Measurements from ENCODE around the gene SCN5A.

The SCN5A gene

DNA sequence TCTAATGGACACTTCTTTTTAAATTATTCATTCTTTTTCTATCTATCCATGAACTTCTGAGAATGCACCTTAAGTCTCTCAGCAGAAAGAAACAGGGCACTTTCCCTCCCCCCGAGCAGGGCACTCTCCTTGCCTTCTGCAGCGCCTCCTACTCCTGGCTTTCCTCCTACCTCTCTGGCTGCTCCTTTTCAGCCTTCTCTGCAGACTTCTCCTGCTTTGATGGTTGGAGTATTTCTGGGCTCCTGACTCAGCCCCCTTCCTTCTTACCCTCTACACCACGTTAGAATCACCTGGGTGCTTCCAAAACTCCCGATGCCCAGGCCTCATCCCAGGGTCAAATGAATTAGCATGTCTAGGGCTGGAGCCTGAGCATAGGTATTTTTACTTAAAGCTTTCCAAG is 3.4 kb downstream of the SCN5A start:
- TF ChIP-seq POLR2A (IDR thresholded peaks at IDR 0.05; ENCODE audit: low read depth, low read length) (no peak), POLR2AphosphoS5 (IDR thresholded peaks at IDR 0.05; ENCODE audit: low read depth, low read length) (no peak)
- DNase-seq (ENCODE audit: insufficient read length), result no peak
- no peak for FAIRE-seq

DNA sequence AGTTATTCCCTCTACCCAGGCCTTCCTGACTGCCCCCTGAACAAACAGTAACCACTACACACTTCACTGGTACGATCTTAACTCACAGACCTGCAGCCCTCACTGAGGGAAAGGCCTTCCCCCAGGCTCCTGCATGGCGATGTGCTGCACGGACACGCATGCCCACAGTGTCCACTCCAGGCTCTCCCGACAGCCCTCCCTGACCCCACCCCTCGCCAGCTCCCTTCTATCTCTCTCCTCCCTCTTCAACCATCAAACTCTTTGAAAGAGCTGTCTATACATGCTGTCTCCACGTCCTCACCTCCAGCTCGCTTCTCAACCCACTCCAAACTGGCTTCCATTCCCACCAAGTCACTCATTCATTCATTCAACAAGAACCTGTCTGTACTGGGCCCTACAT is 3.9 kb downstream of the SCN5A start:
- FAIRE-seq (no peak), DNase-seq (ENCODE audit: insufficient read length) (no peak)
- TF ChIP-seq POLR2AphosphoS5 (IDR thresholded peaks at IDR 0.05; ENCODE audit: low read depth, low read length) (no peak), TAF1 (IDR thresholded peaks at IDR 0.05; ENCODE audit: borderline replicate concordance, low read depth, low read length) (no peak), POLR2A (IDR thresholded peaks at IDR 0.05; ENCODE audit: low read depth, low read length) (no peak)

DNA sequence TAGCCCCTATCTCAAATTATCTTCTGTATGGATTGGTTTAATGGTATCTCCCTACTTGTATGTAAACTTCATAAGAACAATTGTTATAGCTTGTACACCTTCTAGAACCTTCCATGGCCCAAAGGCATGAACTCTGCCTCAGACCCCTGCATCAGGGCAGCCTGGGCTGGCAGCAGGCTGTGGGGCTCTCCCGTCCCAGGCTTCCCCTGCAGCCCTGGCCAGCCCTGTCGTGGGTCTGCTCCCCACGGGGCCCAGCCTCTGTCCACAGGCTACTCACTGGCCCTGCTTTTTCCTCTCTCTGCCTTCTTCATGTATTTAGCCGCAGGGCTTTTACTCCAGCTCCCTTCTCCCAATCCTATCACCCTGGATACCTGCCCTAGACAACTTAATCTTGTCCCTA is 4.4 kb downstream of the SCN5A start:
- DNase-seq (ENCODE audit: insufficient read length) (no peak), FAIRE-seq (no peak)
- TF ChIP-seq POLR2A (IDR thresholded peaks at IDR 0.05; ENCODE audit: low read depth, low read length) (no peak), POLR2AphosphoS5 (IDR thresholded peaks at IDR 0.05; ENCODE audit: low read depth, low read length) (no peak), TAF1 (IDR thresholded peaks at IDR 0.05; ENCODE audit: borderline replicate concordance, low read depth, low read length) (no peak)

DNA sequence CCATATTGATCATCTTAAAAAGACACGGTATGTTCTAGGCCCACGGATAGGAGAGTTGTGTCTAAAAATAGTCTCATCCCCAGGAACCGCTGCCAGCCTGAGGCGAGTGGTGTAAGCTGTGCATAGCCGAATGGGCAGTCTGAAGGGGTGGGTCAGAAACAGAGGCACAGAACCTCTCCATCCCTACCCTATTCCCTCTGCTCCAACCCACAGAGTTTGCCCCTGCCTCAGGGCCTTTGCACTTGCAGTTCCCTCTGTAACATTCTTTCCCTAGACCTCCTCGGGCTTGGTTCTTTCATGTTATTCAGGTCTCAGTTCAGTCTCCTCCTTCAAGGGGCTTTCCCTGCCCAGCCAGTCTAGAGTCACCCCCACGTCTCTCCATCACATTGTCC is 4.8 kb downstream of the SCN5A start:
- DNase-seq (ENCODE audit: insufficient read length), result no peak
- TF ChIP-seq TAF1 (IDR thresholded peaks at IDR 0.05; ENCODE audit: borderline replicate concordance, low read depth, low read length), result no peak
- no peak for TF ChIP-seq POLR2AphosphoS5 (IDR thresholded peaks at IDR 0.05; ENCODE audit: low read depth, low read length)
- no peak for TF ChIP-seq POLR2A (IDR thresholded peaks at IDR 0.05; ENCODE audit: low read depth, low read length)
- FAIRE-seq, result no peak

DNA sequence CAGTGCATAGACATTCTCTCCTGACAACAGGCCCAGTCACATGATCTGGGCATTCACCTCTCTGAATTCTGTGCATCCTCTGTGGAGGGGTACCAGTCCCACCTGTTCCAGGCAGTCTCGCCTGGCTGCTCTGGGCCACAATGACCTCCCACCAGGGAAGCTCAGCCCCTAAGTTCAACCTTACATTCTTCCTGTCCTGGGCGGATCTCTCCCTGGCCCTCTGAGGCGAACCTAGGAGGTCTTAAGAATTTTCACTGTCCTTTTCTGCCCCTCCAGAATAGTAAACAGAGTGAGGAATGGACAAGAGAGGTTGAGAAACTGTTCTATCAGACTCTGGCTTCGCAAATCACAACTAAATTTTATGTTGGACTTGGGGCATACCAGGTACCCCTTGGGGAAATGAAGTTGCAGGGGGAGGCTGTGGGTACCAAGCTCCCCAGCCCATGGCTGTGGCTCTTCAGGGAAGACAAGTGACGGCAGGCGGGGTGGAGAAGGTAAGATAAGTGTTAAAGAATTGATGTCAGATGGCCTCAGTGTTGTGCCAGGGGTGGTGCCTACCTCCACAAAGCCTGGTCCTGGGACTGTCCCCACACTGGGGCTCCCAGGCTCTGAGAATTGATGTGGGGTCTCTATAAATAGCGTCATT is 5.3 kb downstream of the SCN5A start:
- DNase-seq (ENCODE audit: insufficient read length) (no peak), FAIRE-seq (no peak)
- TF ChIP-seq POLR2A (IDR thresholded peaks at IDR 0.05; ENCODE audit: low read depth, low read length) (no peak), TAF1 (IDR thresholded peaks at IDR 0.05; ENCODE audit: borderline replicate concordance, low read depth, low read length) (no peak), POLR2AphosphoS5 (IDR thresholded peaks at IDR 0.05; ENCODE audit: low read depth, low read length) (no peak)

DNA sequence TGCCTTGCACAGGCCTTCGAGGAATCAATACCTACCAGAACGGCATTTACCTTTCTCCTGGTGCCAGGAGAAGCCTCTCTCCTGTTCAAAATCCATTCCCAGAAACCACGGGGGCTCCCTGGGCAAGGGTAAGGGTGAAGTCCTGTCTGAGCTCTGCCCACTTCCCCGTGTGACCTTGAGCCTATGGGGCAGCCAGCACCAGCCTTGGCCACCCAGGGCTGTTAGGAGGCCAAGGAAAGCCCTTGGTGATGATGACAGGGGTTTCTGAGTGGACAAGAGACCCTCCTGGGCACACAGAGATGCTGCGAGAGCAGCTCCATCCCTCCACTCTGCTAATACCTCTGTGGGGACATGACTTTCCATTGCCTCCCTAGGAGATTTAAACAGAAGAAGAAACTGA is 5.9 kb downstream of the SCN5A start:
- no peak for FAIRE-seq
- no peak for DNase-seq (ENCODE audit: insufficient read length)
- TF ChIP-seq POLR2A (IDR thresholded peaks at IDR 0.05; ENCODE audit: low read depth, low read length) (no peak), POLR2AphosphoS5 (IDR thresholded peaks at IDR 0.05; ENCODE audit: low read depth, low read length) (no peak), TAF1 (IDR thresholded peaks at IDR 0.05; ENCODE audit: borderline replicate concordance, low read depth, low read length) (no peak)

DNA sequence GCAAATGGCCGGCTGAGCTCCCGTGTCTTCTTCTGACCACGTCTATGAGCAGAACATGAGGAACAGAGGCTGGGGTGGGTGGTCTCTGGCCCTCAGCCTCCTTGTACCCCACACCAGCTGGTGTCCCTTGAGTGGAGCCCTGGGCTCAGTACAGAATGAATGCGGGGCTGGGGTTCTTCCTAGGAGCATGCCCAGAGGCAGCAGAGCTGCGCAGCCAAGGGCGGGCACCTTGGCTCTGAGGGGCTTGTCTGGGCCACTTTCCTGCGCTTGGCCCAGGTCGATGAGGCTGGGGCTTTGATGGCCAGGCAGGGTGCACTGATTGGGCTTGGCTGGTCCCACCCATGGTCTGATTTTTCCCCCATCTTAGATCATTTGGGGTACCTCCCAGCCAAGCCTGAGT is 6.4 kb downstream of the SCN5A start:
- DNase-seq (ENCODE audit: insufficient read length), result no peak
- no peak for FAIRE-seq
- no peak for TF ChIP-seq TAF1 (IDR thresholded peaks at IDR 0.05; ENCODE audit: borderline replicate concordance, low read depth, low read length)
- no peak for TF ChIP-seq POLR2A (IDR thresholded peaks at IDR 0.05; ENCODE audit: low read depth, low read length)
- no peak for TF ChIP-seq POLR2AphosphoS5 (IDR thresholded peaks at IDR 0.05; ENCODE audit: low read depth, low read length)

DNA sequence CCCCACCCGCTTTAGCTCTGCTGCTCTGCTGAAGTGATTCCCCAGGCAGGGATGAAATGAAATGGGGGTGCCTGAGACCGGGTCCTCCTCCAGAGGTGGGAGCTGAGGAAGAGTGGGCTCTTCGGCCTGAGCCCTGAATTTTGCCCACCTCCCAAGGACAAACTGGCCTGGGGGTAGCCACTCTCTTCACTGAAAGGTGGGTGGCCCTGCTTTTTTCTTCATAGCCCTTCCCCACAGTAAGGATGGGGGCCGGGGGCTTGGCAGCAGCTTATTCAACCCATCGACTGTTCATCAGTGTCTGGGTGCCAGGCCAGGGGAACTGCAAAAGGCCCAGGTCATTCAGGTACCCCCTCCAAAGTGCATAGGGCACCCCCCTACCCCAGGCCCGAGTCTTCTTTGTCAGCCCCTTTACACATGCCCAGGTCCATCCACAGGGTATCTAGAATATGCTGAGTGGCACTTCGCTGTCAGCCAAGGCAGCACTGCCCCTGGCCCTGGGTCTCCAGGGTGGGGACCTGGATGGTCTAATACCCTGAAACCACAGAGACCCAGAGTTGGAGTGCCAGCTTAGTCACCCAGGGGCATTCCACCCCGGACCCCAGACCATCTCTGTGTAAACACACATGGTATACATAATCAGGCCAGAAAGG is 7.9 kb downstream of the SCN5A start:
- FAIRE-seq (no peak), DNase-seq (ENCODE audit: insufficient read length) (no peak)
- TF ChIP-seq POLR2AphosphoS5 (IDR thresholded peaks at IDR 0.05; ENCODE audit: low read depth, low read length), result no peak

DNA sequence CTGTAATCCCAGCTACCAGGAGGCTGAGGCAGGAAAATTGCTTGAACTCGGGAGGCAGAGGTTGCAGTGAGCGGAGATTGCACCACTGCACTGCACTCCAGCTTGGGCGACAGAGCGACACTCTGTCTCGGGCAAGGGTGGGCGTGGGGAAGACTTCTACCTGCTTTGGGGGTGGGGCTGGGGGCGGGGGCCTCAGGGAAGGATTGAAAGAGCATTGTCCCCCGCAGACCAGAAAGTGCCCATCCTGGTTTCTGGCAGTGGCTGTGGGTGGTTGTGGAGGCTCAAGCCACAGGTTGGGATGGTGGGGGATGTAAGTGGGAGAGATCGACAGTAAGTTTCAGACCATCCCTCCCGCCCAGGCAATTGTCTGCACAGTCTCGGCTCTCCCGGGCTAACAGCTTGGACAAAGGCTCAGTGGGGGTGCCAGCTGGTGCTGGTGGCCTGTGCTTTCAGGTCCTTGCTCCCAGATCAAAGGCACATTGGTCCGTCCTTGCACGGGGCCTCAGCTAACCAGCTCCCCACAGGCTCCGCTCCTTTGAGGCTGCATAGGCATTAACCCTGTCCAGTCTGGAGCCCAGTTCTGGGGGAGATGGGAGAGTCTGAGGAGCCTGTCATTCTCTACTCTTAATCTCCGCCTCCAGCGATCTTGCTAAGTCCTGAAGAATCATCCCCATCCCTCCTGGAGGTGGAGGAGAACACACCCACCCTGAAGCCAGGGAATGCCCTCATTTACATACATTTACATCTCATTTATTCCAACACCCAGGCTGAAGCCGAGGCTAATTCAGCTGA is 8.6 kb downstream of the SCN5A start:
- TF ChIP-seq POLR2AphosphoS5 (IDR thresholded peaks at IDR 0.05; ENCODE audit: low read depth, low read length), result no peak
- TF ChIP-seq POLR2A (IDR thresholded peaks at IDR 0.05; ENCODE audit: low read depth, low read length), result no peak
- no peak for TF ChIP-seq TAF1 (IDR thresholded peaks at IDR 0.05; ENCODE audit: borderline replicate concordance, low read depth, low read length)
- no peak for DNase-seq (ENCODE audit: insufficient read length)
- FAIRE-seq, result no peak

DNA sequence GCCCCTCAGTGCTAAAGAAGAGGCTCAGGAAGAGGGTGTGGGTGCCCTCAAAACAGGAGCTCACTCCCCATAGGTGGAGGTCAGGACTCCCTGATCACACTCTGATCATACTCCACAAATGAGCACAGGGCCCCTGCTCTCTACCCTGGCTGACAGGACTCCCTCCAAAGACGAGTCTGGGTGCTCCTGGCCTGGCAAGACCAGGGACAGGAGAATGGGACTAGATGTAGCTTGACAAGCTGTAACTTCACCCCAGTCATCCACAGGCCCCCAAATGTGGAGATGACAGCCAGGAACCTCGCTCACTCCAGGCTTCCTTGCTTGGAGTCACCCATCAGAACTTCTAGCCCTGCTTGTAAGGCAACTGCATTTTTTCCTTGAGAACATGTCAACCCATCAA is 11.1 kb downstream of the SCN5A start:
- TF ChIP-seq POLR2A (IDR thresholded peaks at IDR 0.05; ENCODE audit: low read depth, low read length) (no peak), POLR2AphosphoS5 (IDR thresholded peaks at IDR 0.05; ENCODE audit: low read depth, low read length) (no peak), TAF1 (IDR thresholded peaks at IDR 0.05; ENCODE audit: borderline replicate concordance, low read depth, low read length) (no peak)
- DNase-seq (ENCODE audit: insufficient read length) (no peak), FAIRE-seq (no peak)

DNA sequence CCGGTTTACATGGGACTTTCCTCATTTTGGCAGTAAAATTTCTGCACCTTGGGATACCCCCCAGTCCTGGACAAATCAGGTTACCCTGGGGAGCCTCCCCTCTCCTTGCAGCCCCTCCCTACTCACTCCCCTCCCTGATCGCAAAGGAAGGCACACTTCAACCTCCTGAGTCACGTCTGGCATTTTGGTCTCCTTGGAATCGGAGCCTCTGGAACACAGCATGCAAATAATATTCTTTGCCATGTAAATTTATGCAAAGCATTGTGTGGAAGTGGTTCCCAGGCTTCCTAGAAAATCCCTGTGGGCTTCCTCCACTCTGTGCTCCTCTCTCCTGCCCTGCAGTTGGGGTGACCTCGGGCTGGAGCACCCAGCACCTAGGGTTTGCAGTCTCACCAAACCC is 11.6 kb downstream of the SCN5A start:
- no peak for TF ChIP-seq TAF1 (IDR thresholded peaks at IDR 0.05; ENCODE audit: borderline replicate concordance, low read depth, low read length)
- TF ChIP-seq POLR2A (IDR thresholded peaks at IDR 0.05; ENCODE audit: low read depth, low read length), result no peak
- no peak for TF ChIP-seq POLR2AphosphoS5 (IDR thresholded peaks at IDR 0.05; ENCODE audit: low read depth, low read length)
- DNase-seq (ENCODE audit: insufficient read length), result no peak
- no peak for FAIRE-seq

DNA sequence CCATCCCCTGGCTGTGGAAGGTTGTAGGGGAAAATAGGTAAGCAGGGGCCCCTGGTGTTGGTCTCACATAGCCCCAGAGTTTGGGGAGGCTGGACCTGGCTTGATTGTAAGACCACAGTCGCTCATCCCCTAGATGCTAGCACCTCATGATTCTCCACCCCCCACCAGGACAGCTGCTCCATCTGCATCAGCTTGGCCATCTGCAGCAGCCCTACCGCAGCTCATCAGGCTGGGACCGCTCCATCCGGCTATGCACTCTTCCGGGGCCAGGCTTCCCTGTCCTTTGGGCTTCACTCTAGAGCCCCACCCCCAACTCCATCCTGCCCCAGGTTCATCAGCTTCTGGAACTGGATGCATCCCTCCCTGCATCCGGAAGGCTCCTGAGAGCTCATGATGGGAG is 12.6 kb downstream of the SCN5A start:
- no peak for DNase-seq (ENCODE audit: insufficient read length)
- FAIRE-seq, result no peak
- TF ChIP-seq TAF1 (IDR thresholded peaks at IDR 0.05; ENCODE audit: borderline replicate concordance, low read depth, low read length), result no peak
- TF ChIP-seq POLR2AphosphoS5 (IDR thresholded peaks at IDR 0.05; ENCODE audit: low read depth, low read length), result no peak
- TF ChIP-seq POLR2A (IDR thresholded peaks at IDR 0.05; ENCODE audit: low read depth, low read length), result no peak
